ENCODE measurements around the gene TMEM236.

TMEM236 gene

GRCh38 chr10:17744341-17744861, 7.6 kb upstream of the TMEM236 start:
- H3K4me2 ChIP-seq (ENCODE audit: low read length) = peak overlapping the region; percentile 81
- H3K4me1 ChIP-seq (ENCODE audit: control insufficient read depth, low read length) = peaks cover 30% of the 10 kb centered on the region

GRCh38 chr10:17747883-17748550, 4.0 kb upstream of the TMEM236 start:
- Histone ChIP-seq H4K20me1 (ENCODE audit: control insufficient read depth, insufficient read depth, low read depth, low read length) (no peaks in the 10 kb centered on the region), H3K4me1 (ENCODE audit: control insufficient read depth, low read length) (peaks cover 28% of the 10 kb centered on the region), H3K36me3 (ENCODE audit: control insufficient read depth, low read length) (no peaks in the 10 kb centered on the region), H3K27ac (ENCODE audit: low read depth, low read length) (no peak overlapping the region), H3K4me2 (ENCODE audit: low read length) (no peak overlapping the region), H3F3A (ENCODE audit: control insufficient read depth, insufficient read depth) (no peaks in the 10 kb centered on the region), H3K9me2 (replicated peaks; ENCODE audit: control insufficient read depth, low read length) (no peaks in the 10 kb centered on the region), H3K4me3 (ENCODE audit: low read length) (no peak overlapping the region), H3K27me3 (ENCODE audit: control insufficient read depth, low read length) (no peaks in the 10 kb centered on the region), H3K79me2 (ENCODE audit: control insufficient read depth, low read length) (no peaks in the 10 kb centered on the region), H3K9me3 (ENCODE audit: control insufficient read depth, insufficient read depth, low read length) (no peaks in the 10 kb centered on the region)
- TF ChIP-seq CTCF (IDR thresholded peaks at IDR 0.05; ENCODE audit: low read depth, low read length, poor library complexity, severe bottlenecking) (no peak), EZH2phosphoT487 (IDR thresholded peaks at IDR 0.05; ENCODE audit: borderline replicate concordance, low read length) (no peak)

More at GRCh38 chr10:17744341-17744861, 7.6 kb upstream of the TMEM236 start:
- no peaks in the 10 kb centered on the region for H3K9me2 ChIP-seq (replicated peaks; ENCODE audit: control insufficient read depth, low read length)
- H3K79me2 ChIP-seq (ENCODE audit: control insufficient read depth, low read length) = no peaks in the 10 kb centered on the region
- no peaks in the 10 kb centered on the region for H3K36me3 ChIP-seq (ENCODE audit: control insufficient read depth, low read length)
- H3K9me3 ChIP-seq (ENCODE audit: control insufficient read depth, insufficient read depth, low read length) = no peaks in the 10 kb centered on the region
- H3K4me3 ChIP-seq (ENCODE audit: low read length) = peak overlapping the region; percentile 60
- TF ChIP-seq CTCF (IDR thresholded peaks at IDR 0.05; ENCODE audit: low read depth, low read length, poor library complexity, severe bottlenecking) = no peak
- no peak for TF ChIP-seq EZH2phosphoT487 (IDR thresholded peaks at IDR 0.05; ENCODE audit: borderline replicate concordance, low read length)
- H3K27ac ChIP-seq (ENCODE audit: low read depth, low read length) = peak overlapping the region; percentile 67
- H3K27me3 ChIP-seq (ENCODE audit: control insufficient read depth, low read length) = no peaks in the 10 kb centered on the region
- no peaks in the 10 kb centered on the region for H3F3A ChIP-seq (ENCODE audit: control insufficient read depth, insufficient read depth)
- no peaks in the 10 kb centered on the region for H4K20me1 ChIP-seq (ENCODE audit: control insufficient read depth, insufficient read depth, low read depth, low read length)

- Histone ChIP-seq H4K20me1 (ENCODE audit: control insufficient read depth, insufficient read depth, low read depth, low read length) (no peaks in the 10 kb centered on the region), H3F3A (ENCODE audit: control insufficient read depth, insufficient read depth) (no peaks in the 10 kb centered on the region), H3K27me3 (ENCODE audit: control insufficient read depth, low read length) (no peaks in the 10 kb centered on the region), H3K4me2 (ENCODE audit: low read length) (no peak overlapping the region), H3K9me3 (ENCODE audit: control insufficient read depth, insufficient read depth, low read length) (no peaks in the 10 kb centered on the region), H3K36me3 (ENCODE audit: control insufficient read depth, low read length) (no peaks in the 10 kb centered on the region), H3K79me2 (ENCODE audit: control insufficient read depth, low read length) (no peaks in the 10 kb centered on the region), H3K4me1 (ENCODE audit: control insufficient read depth, low read length) (peaks cover 10% of the 10 kb centered on the region), H3K27ac (ENCODE audit: low read depth, low read length) (no peak overlapping the region), H3K4me3 (ENCODE audit: low read length) (no peak overlapping the region), H3K9me2 (replicated peaks; ENCODE audit: control insufficient read depth, low read length) (no peaks in the 10 kb centered on the region)
- no peak for TF ChIP-seq EZH2phosphoT487 (IDR thresholded peaks at IDR 0.05; ENCODE audit: borderline replicate concordance, low read length)
- no peak for TF ChIP-seq CTCF (IDR thresholded peaks at IDR 0.05; ENCODE audit: low read depth, low read length, poor library complexity, severe bottlenecking)
Measured at GRCh38 chr10:17749890-17750289, 2.1 kb upstream of the TMEM236 start.
